Panc1 (cell line): ENCODE results near the gene PTPN2. TPM values are rescaled to one million over a fixed set of nuclear protein-coding genes. Genes with fewer than 3 reads are reported as not detected.

Experiments
- ATAC-seq: fragments of 200-7000 bp; cut with Tn5 transposase; 2 replicates; pipeline ENCODE4 v1.9.1; 2020; ENCODE audit warnings: mild to moderate bottlenecking, moderate library complexity
- BruUV-seq: library from RNA; stranded (reverse); fragments of 400-500 nt; replicated peaks from 2 replicates; lab custom pipeline; 2021; lab: Mats Ljungman, UMichigan
- CTCF ChIA-PET: fragments of 300-600 bp; sonication (Branson Sonifier 250); formaldehyde crosslinking; loops from one replicate; lab custom pipeline; 2022; ENCODE audit warnings: antibody characterized with exemption; lab: Charles Lee
- POLR2A ChIA-PET: fragments of 300-600 bp; sonication (Branson Sonifier 250); formaldehyde crosslinking; loops from one replicate; lab custom pipeline; 2022; ENCODE audit warnings: antibody characterized with exemption; lab: Charles Lee
- DNase-seq: peaks from one replicate; pipeline ENCODE4 v3.0.0-alpha.2; 2010; ENCODE audit warnings: low read depth, low spot score
- H3K27ac ChIP-seq: 2 replicates; pipeline ENCODE4 v1.5.1; 2011; ENCODE audit warnings: mild to moderate bottlenecking, low read length, inconsistent platforms
- H3K27me3 ChIP-seq: fragments of 200-500 bp; sonication (Bioruptor generic); 2 replicates; pipeline ENCODE4 v1.6.0; 2014; ENCODE audit warnings: low read length, inconsistent platforms; ENCODE audit not compliant: control insufficient read depth, insufficient read depth
- H3K36me3 ChIP-seq: fragments of 200-500 bp; sonication (Bioruptor generic); 2 replicates; pipeline ENCODE4 v1.5.1; 2014; ENCODE audit warnings: inconsistent platforms, mild to moderate bottlenecking, low read length, moderate library complexity; ENCODE audit not compliant: control insufficient read depth, insufficient read depth
- H3K4me1 ChIP-seq: 2 replicates; pipeline ENCODE4 v1.5.1; 2011; ENCODE audit warnings: inconsistent platforms, mild to moderate bottlenecking, low read length, moderate library complexity; ENCODE audit not compliant: control insufficient read depth, insufficient read depth
- H3K4me3 ChIP-seq, 2 experiments: 2 replicates each; pipeline ENCODE4 v1.5.1; 2011 to 2012; ENCODE audit warnings: low read depth in 2 of 2, low read length in 2 of 2, mild to moderate bottlenecking in 2 of 2, inconsistent platforms in 1 of 2, moderate library complexity in 1 of 2
- H3K9me3 ChIP-seq: fragments of 200-500 bp; sonication (Bioruptor generic); 2 replicates; pipeline ENCODE4 v1.5.1; 2014; ENCODE audit warnings: low read depth, mild to moderate bottlenecking, inconsistent platforms, low read length, moderate library complexity; ENCODE audit not compliant: control insufficient read depth, insufficient read depth
- CTCF ChIP-seq: fragments of 450-650 bp; IDR thresholded peaks from 2 replicates; pipeline ENCODE4 v1.5.1; 2017; ENCODE audit warnings: mild to moderate bottlenecking
- POLR2AphosphoS5 ChIP-seq: IDR thresholded peaks from 2 replicates; pipeline ENCODE4 v1.6.1; 2012; ENCODE audit warnings: mild to moderate bottlenecking, low read depth, low read length, moderate library complexity
- REST ChIP-seq, 2 experiments: IDR thresholded peaks; 2 replicates each; pipeline ENCODE4 v1.6.1; 2011 to 2012; ENCODE audit warnings: low read depth in 2 of 2, control low read depth in 1 of 2, low read length in 1 of 2, mild to moderate bottlenecking in 1 of 2, moderate library complexity in 1 of 2; ENCODE audit not compliant: insufficient read depth in 1 of 2
- SIN3A ChIP-seq: IDR thresholded peaks from 2 replicates; pipeline ENCODE4 v1.6.1; 2012; ENCODE audit warnings: low read depth, mild to moderate bottlenecking, low read length, moderate library complexity, borderline replicate concordance; ENCODE audit not compliant: insufficient read depth
- TCF7L2 ChIP-seq: IDR thresholded peaks from 2 replicates; pipeline ENCODE4 v1.6.1; 2011; ENCODE audit warnings: mild to moderate bottlenecking, low read depth, low read length, inconsistent platforms
- in situ Hi-C: cut with HindIII; loops from 2 replicates; pipeline ENCODE4 v1.10.0; 2016; ENCODE audit warnings: low sequenced_read_pairs, low pct_unique_long_range_greater_than_20kb
- intact Hi-C: fragments of 100-400 bp; cut with micrococcal nuclease; formaldehyde crosslinking; loops from one replicate; pipeline ENCODE4 v1.10.0; 2022; ENCODE audit not compliant: unreplicated experiment
- total RNA-seq: library from RNA; stranded (reverse); gene quantifications from one replicate; pipeline ENCODE4 v1.2.1, GENCODE V29; 2021; ENCODE audit not compliant: unreplicated experiment

Gene PTPN2
- total RNA-seq, 1 experiment from 2014 or later, result 34.8 TPM

GRCh38 chr18:12860530-12860929, 23.5 kb downstream of the PTPN2 start:
- intact Hi-C loops, result no loop called here
- Histone ChIP-seq H3K9me3 (no peaks in the 10 kb centered on the region), H3K4me3 (no peak overlapping the region), H3K27ac (no peak overlapping the region), H3K27me3 (no peaks in the 10 kb centered on the region), H3K36me3 (no peaks in the 10 kb centered on the region), H3K4me1 (no peaks in the 10 kb centered on the region)
- ATAC-seq (no peak), DNase-seq (no peak)
- no peak for TF ChIP-seq POLR2AphosphoS5
- no peak for TF ChIP-seq TCF7L2
- TF ChIP-seq CTCF, result no peak
- no peak for TF ChIP-seq REST (IDR thresholded peaks at IDR 0.05; ENCODE audit: insufficient read depth in 1 of 2, low read depth in 2 of 2, low read length in 1 of 2)
- TF ChIP-seq SIN3A, result no peak
- no TSS peak for BruUV-seq
- in situ Hi-C loops, result no loop called here
- ChIA-PET CTCF (no interaction called here), POLR2A (interaction anchor here (0.7 kb wide), 1 partner anchor 36 kb away, joined by 5 read pairs; no protein-coding TSS in a partner anchor)

- ChIA-PET CTCF (no interaction called here), POLR2A (no interaction called here)
- in situ Hi-C loops (no loop called here), intact Hi-C loops (no loop called here)
- no peak for ATAC-seq
- no peak overlapping the region for H3K4me3 ChIP-seq
- H3K36me3 ChIP-seq, result no peaks in the 10 kb centered on the region
- H3K27me3 ChIP-seq, result no peaks in the 10 kb centered on the region
- H3K27ac ChIP-seq, result no peak overlapping the region
- TF ChIP-seq REST (IDR thresholded peaks at IDR 0.05; ENCODE audit: insufficient read depth in 1 of 2, low read depth in 2 of 2, low read length in 1 of 2), result no peak
- TF ChIP-seq CTCF, result no peak
- no peak for TF ChIP-seq TCF7L2
- no peak for TF ChIP-seq SIN3A
- TF ChIP-seq POLR2AphosphoS5, result no peak
- H3K4me1 ChIP-seq, result no peaks in the 10 kb centered on the region
- H3K9me3 ChIP-seq, result no peaks in the 10 kb centered on the region
- BruUV-seq, result no TSS peak
- DNase-seq, result no peak
Observed at GRCh38 chr18:12858991-12859390, 25.0 kb downstream of the PTPN2 start.
